Peyer's patch (tissue), 4 donors: ENCODE results near the gene CYP2E1.

Source experiments
- POLR2A ChIP-seq, 2 donors: fragments of 450-650 bp; IDR thresholded peaks; one replicate each; pipeline ENCODE4 v1.5.1; 2017; ENCODE audit warnings: antibody characterized with exemption in 2 of 2, mild to moderate bottlenecking in 2 of 2, moderate library complexity in 2 of 2
- TF ChIP-seq, protein P1 (sequence below), 6 experiments: fragments of 450-650 bp in 4 of 6; fragments of 200-600 bp in 2 of 6; sonication (generic) in 1 of 6; IDR thresholded peaks; one replicate each; pipeline ENCODE4 v1.5.1; 2017 to 2019; ENCODE audit warnings: antibody characterized with exemption in 6 of 6, mild to moderate bottlenecking in 3 of 6, moderate library complexity in 1 of 6

DNA sequence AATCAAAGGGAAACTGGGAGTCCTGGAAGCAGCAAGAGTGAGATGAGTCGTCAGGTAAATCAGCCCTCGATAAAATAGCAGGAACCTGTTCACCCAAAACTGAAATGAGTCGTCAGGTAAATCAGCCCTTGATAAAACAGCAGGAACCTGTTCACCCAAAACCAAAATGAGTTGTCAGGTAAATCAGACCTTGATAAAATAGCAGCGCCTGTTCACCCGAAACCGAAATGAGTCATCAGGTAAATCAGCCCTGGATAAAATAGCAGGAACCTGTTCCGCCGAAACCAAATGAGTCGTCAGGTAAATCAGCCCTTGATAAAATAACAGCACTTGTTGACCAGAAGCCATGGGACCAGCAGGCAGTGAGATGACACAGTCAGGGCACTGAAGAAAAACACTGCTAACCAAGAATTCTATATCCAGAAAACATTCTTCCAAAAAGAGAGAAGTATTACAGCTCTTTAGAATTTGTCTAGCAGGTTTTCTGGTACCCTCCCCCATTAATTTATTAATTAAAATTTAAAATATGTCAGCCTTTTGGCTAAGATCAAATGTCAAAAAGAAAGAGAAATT, 3.4 kb upstream of the CYP2E1 start:
- TF ChIP-seq, protein P1, sequence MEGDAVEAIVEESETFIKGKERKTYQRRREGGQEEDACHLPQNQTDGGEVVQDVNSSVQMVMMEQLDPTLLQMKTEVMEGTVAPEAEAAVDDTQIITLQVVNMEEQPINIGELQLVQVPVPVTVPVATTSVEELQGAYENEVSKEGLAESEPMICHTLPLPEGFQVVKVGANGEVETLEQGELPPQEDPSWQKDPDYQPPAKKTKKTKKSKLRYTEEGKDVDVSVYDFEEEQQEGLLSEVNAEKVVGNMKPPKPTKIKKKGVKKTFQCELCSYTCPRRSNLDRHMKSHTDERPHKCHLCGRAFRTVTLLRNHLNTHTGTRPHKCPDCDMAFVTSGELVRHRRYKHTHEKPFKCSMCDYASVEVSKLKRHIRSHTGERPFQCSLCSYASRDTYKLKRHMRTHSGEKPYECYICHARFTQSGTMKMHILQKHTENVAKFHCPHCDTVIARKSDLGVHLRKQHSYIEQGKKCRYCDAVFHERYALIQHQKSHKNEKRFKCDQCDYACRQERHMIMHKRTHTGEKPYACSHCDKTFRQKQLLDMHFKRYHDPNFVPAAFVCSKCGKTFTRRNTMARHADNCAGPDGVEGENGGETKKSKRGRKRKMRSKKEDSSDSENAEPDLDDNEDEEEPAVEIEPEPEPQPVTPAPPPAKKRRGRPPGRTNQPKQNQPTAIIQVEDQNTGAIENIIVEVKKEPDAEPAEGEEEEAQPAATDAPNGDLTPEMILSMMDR (IDR thresholded peaks at IDR 0.05), result no peak
- no peak for TF ChIP-seq POLR2A (IDR thresholded peaks at IDR 0.05)
